ENCODE data around the gene COA8.
"Not testable (repeated sequence)": the region's sequence is repeated elsewhere in the genome, so short reads cannot be mapped to it uniquely, and the experiment has no call there.

DNA sequence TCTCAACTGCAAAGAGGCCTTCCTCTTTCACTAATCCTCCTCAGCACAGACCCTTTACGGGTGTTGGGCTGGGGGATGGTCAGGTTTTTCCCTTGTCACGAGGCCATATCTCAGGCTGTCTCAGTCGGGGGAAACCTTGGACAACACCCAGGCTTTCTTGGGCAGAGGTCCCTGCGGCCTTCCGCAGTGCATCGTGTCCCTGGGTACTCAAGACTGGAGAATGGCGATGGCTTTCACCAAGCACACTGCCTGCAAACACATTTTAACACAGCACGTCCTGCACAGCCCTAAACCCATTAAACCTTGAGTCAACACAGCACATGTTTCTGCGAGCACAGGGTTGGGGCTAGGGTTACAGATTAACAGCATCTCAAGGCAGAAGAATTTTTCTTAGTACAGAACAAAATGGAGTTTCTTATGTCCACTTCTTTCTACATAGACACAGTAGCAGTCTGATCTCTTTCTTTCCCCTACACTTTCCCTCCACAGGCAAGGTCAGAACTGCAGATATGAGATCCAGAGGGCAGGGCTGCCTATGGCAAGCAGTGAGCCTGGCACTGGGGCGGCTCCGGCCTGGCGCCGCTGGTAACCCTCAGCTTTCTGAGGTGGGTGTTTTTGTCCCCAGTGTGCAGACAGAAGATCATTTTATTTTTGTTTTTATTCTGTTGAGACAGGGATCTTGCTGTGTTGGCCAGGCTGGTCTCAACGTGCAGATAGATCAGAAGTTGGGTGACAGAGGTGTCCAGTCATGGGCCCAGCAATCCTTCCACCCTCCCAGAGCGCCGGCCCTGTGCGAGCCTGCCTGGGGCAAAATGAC is 37.1 kb upstream of the COA8 start:
- TF ChIP-seq SMC3 (IDR thresholded peaks at IDR 0.05; ENCODE audit: borderline replicate concordance, low read length); HDGF (IDR thresholded peaks at IDR 0.05); GATAD2B (conservative IDR thresholded peaks at IDR 0.05; ENCODE audit: low read depth); RELA (IDR thresholded peaks at IDR 0.05; ENCODE audit: borderline replicate concordance, partially characterized antibody): not testable (repeated sequence)
- TF ChIP-seq, protein P1, sequence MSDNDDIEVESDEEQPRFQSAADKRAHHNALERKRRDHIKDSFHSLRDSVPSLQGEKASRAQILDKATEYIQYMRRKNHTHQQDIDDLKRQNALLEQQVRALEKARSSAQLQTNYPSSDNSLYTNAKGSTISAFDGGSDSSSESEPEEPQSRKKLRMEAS (IDR thresholded peaks at IDR 0.05; ENCODE audit: low read depth, low read length), result not testable (repeated sequence)
